ELF-1 (cell line): Measurements from ENCODE around the gene FSD1L.

Source experiments
- DNase-seq: peaks from one replicate; pipeline ENCODE4 v3.0.0-alpha.2; 2016; ENCODE audit warnings: low read depth, low spot score

FSD1L gene

GRCh38 chr9:105435453-105435852, 12.4 kb upstream of the FSD1L start:
- no peak for DNase-seq

GRCh38 chr9:105436783-105437182, 11.1 kb upstream of the FSD1L start:
- DNase-seq: no peak

GRCh38 chr9:105437704-105438103, 10.1 kb upstream of the FSD1L start:
- no peak for DNase-seq

GRCh38 chr9:105438141-105438806, 9.6 kb upstream of the FSD1L start:
- no peak for DNase-seq

GRCh38 chr9:105439428-105439827, 8.4 kb upstream of the FSD1L start:
- no peak for DNase-seq

GRCh38 chr9:105441616-105442160, 6.1 kb upstream of the FSD1L start:
- DNase-seq: no peak

GRCh38 chr9:105443121-105443520, 4.7 kb upstream of the FSD1L start:
- no peak for DNase-seq

- DNase-seq: no peak
These were observed 3.7 kb upstream of the FSD1L start for GRCh38 chr9:105444130-105444529.

DNA sequence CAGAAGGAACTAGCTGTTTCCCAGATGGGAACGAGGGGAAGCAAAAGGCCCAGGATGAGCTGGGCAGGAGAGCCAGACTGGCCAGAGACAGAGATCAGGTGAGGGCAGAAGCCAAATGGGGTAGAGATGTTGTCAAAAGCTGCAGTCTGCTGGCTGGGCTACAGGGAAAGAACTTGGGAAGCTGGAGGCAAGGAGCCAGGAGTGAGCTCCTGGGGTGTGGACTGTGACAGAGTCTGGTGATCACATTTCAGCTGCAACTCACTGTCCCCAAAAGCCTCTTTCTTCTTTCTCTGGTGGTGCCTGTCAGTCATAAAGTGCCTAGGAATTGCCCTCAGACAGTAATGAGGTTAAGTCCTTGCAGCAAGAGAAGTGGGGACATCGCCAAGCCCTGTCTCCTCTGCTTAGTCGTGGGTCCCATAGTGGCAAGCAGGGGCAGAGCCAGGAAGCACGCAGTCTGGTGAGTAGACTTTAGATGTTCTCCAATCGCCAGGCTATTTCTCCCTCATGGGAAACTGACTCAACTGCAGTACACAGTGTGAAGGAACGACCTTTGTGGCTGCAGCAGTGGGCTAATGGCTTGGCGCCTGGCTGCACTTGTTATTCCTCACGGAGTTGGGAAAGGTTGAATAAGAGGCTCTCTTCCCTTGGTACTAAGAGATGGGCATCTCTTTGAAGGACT, 2.5 kb upstream of the FSD1L start:
- no peak for DNase-seq

DNA sequence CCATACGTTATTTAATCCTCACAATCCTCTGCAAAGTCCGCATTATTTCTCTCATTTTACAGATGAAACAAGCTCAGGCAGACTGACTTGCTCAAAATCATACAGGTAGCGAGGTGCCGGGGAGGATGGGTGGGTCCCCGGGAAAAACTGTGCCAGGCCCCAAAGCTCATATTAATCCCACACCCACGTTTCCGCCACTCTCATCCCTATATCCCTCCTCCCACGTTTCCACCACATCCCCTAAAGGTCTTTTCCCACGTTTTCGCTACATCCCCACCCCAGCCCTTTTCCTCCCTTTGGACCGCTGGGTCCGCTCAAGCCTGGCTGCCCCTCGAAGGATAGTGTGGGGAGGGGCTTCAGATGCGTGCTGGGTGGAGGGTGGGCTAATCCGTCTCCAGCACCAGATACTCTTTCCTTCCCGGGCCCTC, 434 bp upstream of the FSD1L start:
- DNase-seq: no peak

GRCh38 chr9:105449081-105449480, 1.2 kb downstream of the FSD1L start:
- no peak for DNase-seq

- no peak for DNase-seq
These were observed 4.4 kb downstream of the FSD1L start for GRCh38 chr9:105452185-105452584.

DNA sequence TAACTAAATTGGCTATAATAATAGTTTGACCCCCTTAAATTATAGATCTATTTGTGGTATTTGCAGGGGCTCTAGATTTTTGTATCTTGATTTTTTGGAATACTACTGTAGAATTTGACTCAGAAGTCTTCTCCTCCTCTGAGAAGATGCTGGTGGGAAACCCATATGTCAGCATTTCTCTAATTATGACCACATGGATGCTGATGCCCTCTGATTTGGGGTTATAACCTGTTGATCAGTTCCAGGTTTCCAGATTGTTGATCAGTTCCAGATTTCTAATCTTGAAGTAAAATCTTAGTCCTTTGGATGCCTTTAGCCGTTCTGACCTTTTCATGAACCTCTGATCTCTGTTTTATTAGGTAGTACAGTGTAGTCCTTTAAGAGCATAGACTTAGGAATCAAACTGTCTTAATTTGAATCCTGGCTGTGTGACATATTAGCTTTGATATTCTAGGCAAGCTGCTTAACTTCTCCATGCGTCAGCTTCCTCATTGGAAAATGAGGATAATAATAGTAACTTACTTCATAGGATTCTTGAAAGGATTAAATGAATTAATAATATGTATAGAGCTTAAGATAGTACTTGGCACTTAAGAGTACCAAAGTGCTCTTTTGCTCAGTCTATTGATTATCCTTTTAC, 8.1 kb downstream of the FSD1L start:
- DNase-seq: no peak

DNA sequence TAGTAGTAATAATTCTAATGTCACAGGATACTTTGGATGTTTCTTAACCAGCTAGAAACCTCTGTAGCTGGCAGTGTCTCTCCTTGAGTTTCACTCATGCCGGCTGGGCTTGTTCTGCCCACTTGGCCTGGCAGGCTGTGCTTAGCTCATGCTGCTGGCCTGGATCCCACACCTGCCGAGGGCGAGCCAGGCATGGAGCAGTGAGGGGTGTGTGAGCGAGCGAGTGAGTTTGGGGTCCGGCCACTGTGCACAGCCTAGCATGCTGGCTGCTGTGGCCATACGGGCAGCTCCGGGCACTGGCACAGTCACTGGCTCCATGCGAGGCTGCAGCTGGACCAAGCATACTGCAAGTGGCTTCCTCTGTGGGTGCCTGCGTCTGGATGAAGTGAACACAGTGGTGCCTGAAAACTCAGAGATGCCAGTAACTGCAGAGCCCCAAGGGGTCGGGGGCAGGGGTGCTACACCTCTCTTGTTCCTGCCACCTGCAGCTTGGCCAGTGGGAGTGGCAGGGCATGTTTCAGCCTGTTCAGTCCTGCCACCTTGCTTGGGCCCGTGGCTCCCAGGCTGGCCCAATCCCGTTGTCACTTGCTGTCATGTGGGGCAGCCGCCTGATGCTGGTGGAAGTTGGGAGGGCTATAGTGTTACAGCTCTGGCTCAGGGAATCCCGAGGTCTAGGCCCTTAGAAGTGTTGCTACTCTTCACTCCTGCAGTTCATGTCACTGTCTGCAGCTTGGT, 9.9 kb downstream of the FSD1L start:
- DNase-seq: no peak

GRCh38 chr9:105458404-105458803, 10.6 kb downstream of the FSD1L start:
- no peak for DNase-seq

- DNase-seq: no peak
These were observed 11.5 kb downstream of the FSD1L start for GRCh38 chr9:105459336-105459735.

GRCh38 chr9:105466898-105467455, 19.1 kb downstream of the FSD1L start:
- no peak for DNase-seq

- no peak for DNase-seq
These were observed 21.0 kb downstream of the FSD1L start for GRCh38 chr9:105468875-105469274.

- DNase-seq: no peak
These were observed 25.4 kb downstream of the FSD1L start for GRCh38 chr9:105473221-105473620.

DNA sequence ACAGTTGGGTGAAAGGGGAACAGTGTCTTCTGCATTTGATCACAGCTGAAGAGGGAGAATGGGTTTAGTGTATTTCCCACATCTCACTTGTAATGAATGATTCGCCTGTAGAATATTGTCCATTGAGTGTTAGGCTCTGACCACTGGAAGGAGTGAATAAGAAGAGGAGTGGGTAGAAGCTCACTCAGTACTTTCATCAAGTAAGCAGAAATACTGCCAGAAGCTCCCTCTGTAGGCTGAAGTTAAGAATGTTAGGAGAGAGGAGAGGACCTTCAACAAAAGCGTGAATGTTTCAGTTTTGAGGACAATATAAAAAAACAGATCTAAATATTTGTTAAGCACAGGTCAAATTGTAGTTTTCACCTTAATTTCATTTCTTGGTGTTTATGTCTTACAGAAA, 27.5 kb downstream of the FSD1L start:
- no peak for DNase-seq

DNA sequence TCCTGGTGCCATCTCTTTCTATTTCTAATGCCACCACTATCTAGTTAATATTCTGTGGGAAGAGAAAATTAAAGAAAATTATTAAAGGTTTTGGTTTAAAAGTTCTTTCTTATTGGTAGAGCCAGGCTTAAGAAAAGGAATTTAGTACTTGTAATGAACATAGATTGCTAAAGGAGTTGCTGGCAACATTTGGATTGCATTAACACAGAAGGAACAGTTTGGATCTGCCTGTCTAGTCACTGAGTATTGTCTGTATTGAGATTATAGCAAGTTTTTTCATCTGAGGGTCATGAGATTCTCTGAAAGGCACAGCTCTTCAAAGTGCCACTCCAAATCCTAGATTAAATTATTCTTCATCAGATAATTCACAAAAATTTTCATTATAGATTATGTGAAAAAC, 32.0 kb downstream of the FSD1L start:
- no peak for DNase-seq

- DNase-seq: no peak
These were observed 35.8 kb downstream of the FSD1L start for GRCh38 chr9:105483618-105484017.
